Adipocyte (in vitro differentiated cells): Measurements from ENCODE around the gene DCK.

Source experiments
- DNase-seq: peaks from one replicate; pipeline ENCODE4 v3.0.0-alpha.2; 2015; ENCODE audit warnings: low read depth
- H3K27me3 ChIP-seq: replicated peaks from 2 replicates; pipeline ENCODE4 v1.7.0; 2013; ENCODE audit warnings: mild to moderate bottlenecking, low read length, moderate library complexity; ENCODE audit not compliant: control insufficient read depth, insufficient read depth
- H3K36me3 ChIP-seq: 2 replicates; pipeline ENCODE4 v1.7.0; 2013; ENCODE audit warnings: low read length, mild to moderate bottlenecking, moderate library complexity; ENCODE audit not compliant: control insufficient read depth, insufficient read depth, severe bottlenecking
- H3K4me1 ChIP-seq: 2 replicates; pipeline ENCODE4 v1.7.0; 2013; ENCODE audit warnings: mild to moderate bottlenecking, low read length, moderate library complexity; ENCODE audit not compliant: control insufficient read depth, insufficient read depth
- H3K4me3 ChIP-seq: 2 replicates; pipeline ENCODE4 v1.7.0; 2013; ENCODE audit warnings: mild to moderate bottlenecking, low read length, moderate library complexity
- H3K9ac ChIP-seq: 2 replicates; pipeline ENCODE4 v1.7.0; 2013; ENCODE audit warnings: mild to moderate bottlenecking, low read length, moderate library complexity
- H3K9me3 ChIP-seq: 2 replicates; pipeline ENCODE4 v1.7.0; 2013; ENCODE audit warnings: mild to moderate bottlenecking, low read length, moderate library complexity; ENCODE audit not compliant: control insufficient read depth

The DCK gene

DNA sequence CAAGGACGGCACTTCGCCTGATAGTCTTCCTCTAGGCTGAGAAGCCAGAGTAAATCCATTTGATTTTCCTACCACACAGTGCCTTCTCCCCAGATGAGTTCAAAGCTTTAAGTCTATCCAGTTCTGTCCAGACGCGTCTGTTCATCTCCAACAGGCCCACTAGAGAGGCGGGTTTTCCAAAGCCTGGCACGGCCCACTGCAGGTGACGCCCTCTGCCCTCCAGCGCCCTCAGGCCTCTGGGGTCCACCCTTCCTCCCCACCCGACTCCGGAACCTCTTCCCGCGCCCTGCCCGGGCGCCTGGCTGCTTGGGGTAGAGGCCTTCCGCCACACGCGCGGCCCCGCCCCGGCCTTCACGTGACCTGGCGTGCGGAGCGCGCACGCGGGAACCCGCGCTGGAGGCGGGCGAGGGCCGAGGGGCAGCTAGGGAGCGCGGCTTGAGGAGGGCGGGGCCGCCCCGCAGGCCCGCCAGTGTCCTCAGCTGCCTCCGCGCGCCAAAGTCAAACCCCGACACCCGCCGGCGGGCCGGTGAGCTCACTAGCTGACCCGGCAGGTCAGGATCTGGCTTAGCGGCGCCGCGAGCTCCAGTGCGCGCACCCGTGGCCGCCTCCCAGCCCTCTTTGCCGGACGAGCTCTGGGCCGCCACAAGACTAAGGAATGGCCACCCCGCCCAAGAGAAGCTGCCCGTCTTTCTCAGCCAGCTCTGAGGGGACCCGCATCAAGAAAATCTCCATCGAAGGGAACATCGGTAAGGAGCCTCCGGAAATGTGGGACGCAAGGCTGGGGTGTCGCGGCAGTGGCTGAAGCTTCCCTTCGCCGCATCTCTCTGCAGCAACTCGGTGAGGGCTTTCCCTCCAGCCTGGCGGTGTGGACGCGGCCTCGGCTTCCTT lies at the start of gene DCK:
TSS of gene DCK (plus strand) at position 469 of the 888 bp plus-strand sequence. CDS start at position 656, 187 bp downstream.
- Histone ChIP-seq H3K4me3 (peak within 1 kb of the TSS; percentile 93), H3K9ac (peak within 1 kb of the TSS; percentile 95), H3K9me3 (no peaks in the 10 kb centered on the region), H3K4me1 (peaks cover 12% of the 10 kb centered on the region), H3K36me3 (no peaks in the 10 kb centered on the region), H3K27me3 (no peaks in the 10 kb centered on the region)
- peak; percentile 96 for DNase-seq

DNA sequence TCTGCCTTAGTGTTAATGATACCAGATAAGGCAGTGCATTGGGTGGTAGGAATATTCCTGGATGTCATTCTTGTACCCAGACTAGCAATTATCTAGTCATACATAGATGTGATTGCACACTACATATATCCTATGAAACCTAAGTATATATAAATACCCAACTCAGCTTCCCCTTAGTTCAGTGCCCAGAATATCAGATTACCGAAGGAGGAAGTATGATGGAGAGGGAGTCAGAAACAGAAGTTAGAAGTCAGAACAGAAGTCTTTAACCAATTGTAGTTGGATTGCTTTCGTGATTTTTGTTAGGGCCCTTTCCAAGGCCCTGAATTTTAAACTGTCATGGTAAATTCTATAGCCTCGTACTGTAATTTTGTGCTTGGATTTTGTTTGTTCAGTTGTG lies 48.4 kb upstream of the DCK start:
- peak; percentile 25 for DNase-seq
- Histone ChIP-seq H3K9ac (no peak overlapping the region), H3K4me3 (no peak overlapping the region), H3K9me3 (no peaks in the 10 kb centered on the region), H3K36me3 (no peaks in the 10 kb centered on the region), H3K27me3 (no peaks in the 10 kb centered on the region), H3K4me1 (no peaks in the 10 kb centered on the region)

DNA sequence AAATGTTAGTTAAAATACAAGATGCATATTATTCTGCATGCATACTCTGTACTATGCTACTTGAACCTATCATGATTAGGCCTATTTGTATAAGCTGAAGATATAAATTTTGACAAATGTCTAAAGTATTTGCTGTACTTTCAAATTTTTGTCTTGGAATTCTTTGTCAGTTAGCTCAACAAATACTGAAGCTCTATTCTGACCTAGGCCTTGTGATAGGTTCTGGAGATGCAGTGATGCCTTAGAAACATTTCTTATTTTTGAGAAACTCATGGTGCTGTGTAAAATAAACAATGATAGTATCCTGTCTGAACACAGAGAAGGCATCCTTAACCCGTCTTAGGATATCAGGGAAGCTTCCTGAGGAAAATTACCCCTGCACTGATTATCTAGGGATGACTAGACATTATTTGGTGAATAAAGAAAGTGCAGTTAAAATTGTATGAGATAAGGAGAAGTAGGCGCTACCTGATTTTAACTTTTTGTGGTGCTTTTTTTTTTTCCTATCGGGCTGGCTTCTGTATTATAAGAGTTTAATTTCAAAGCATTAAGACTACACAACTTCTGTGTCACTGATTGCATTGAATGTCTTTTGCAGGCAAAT lies 47.9 kb upstream of the DCK start:
- Histone ChIP-seq H3K9me3 (no peaks in the 10 kb centered on the region), H3K9ac (no peak overlapping the region), H3K27me3 (no peaks in the 10 kb centered on the region), H3K4me3 (no peak overlapping the region), H3K4me1 (no peaks in the 10 kb centered on the region), H3K36me3 (no peaks in the 10 kb centered on the region)
- DNase-seq, result peak; percentile 37

DNA sequence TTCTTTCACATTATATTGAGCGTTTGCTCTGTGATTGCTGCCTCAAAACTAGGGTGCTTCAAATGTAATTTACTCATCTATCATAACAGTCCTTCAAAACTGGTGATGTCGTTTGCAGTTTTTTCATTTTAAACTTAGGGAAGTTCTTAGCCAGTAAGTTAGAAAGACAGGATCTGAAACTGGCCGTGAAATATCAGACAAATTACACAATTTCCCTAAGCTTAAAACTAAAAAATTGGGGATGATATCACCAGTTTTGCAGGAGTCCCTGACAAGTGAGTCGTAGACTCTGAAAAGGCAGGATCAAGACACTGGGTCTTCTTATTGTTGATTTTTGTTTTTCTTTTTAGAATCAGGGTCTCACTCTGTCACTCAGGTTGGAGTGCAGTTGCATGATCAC lies 46.5 kb upstream of the DCK start:
- Histone ChIP-seq H3K9me3 (no peaks in the 10 kb centered on the region), H3K4me3 (no peak overlapping the region), H3K36me3 (no peaks in the 10 kb centered on the region), H3K4me1 (no peaks in the 10 kb centered on the region), H3K9ac (no peak overlapping the region), H3K27me3 (no peaks in the 10 kb centered on the region)
- peak; percentile 3 for DNase-seq

DNA sequence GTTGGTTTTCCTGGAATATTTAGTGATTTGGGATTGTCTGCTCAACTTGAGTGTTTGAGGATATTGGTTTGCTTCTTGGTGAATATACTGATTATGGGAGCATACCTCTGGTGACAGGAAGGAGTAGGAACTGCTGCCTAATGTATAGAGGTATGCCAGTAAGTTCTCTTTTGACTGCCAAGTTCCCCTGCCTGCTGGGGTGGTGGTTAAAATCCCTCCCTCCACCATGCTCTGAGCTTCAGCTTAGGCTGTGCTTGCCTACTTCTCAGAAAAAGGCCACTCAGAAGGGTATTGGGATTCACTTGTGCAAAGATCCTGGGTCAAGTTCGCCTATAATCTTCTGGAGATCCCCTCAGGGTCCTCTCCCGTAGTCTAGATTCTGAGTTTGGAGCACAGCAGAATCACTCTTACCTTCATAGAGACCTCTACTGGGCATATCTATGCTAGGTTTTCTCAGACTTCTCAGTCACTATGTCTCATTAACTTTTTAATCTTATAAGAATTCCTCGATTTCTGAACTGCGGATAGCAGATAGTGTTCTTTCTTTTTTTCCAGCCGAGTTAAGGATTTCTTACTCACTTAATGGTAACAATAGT lies 44.7 kb upstream of the DCK start:
- no peaks in the 10 kb centered on the region for H3K9me3 ChIP-seq
- no peaks in the 10 kb centered on the region for H3K36me3 ChIP-seq
- H3K4me3 ChIP-seq, result no peak overlapping the region
- DNase-seq, result no peak
- no peaks in the 10 kb centered on the region for H3K4me1 ChIP-seq
- H3K9ac ChIP-seq, result no peak overlapping the region
- no peaks in the 10 kb centered on the region for H3K27me3 ChIP-seq

DNA sequence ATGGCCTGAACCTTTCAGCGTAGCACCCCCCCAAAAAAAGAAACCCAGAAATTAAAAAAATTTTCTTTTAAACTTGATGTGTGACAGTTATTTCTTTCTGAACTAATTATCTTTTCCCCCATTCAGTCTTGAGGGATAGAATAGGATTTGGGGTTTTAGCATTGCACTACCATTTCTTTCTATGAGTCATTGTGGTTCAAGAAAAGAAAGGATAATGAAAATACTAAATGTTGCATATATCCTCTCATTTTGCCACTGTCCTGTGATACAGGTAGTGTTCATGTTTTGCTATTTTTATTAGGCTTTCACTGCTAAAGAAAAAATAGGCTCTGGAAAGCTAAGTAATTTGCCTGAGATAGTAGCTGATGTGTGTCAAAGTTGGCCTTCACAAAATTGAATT lies 39.4 kb upstream of the DCK start:
- DNase-seq, result no peak
- no peaks in the 10 kb centered on the region for H3K9me3 ChIP-seq

DNA sequence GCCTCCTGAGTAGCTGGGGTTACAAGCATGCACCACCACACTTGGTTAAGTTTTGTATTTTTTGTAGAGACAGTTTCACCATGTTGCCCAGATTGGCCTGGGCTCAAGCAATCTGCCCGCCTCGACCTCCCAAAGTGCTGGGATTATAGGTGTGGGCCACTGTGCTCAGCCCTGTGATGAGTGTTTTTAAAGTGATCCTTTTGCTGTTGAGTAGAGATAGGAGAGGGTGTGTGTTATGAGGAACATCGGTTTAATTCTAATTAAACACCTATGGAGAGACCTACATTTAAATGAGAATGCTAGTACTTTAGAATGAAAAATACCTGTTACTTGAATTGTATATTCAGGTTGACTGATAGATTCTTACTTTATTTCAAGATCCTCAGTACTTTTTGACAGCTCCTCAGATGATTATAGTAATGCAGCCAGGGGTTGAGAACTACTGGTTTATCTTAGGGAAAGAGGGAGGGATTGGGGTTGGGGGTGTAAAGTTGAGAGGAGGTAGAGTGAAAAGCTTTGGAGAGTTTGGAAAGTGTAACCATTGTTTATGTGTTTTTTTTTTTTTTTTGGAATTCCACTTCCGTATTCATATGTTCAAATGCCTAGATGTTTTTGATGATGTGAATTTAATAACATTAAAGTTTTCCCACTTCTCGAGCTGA lies 36.8 kb upstream of the DCK start:
- Histone ChIP-seq H3K9ac (no peak overlapping the region), H3K36me3 (peaks cover 15% of the 10 kb centered on the region), H3K4me3 (no peak overlapping the region), H3K9me3 (no peaks in the 10 kb centered on the region), H3K27me3 (no peaks in the 10 kb centered on the region), H3K4me1 (peaks cover 13% of the 10 kb centered on the region)
- no peak for DNase-seq

More for the DNA sequence above, 39.4 kb upstream of the DCK start:
- peaks cover 9% of the 10 kb centered on the region for H3K4me1 ChIP-seq
- H3K9ac ChIP-seq, result no peak overlapping the region
- no peak overlapping the region for H3K4me3 ChIP-seq
- no peaks in the 10 kb centered on the region for H3K27me3 ChIP-seq
- no peaks in the 10 kb centered on the region for H3K36me3 ChIP-seq

DNA sequence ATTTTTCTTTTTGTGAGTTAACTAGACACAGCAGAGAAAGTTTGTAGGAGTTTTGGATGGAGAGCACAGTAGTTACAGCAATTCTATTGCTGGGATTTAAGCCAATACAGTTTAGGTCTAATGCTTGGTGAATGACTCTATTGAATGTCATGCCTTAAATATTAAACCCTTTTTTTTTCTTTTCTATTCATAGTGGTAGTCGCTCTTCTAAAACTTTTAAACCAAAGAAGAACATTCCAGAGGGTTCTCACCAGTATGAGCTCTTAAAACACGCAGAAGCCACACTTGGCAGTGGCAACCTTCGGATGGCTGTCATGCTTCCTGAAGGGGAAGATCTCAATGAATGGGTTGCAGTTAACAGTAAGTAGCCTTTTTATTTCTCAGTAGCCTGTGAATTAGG lies 34.8 kb upstream of the DCK start:
- H3K9ac ChIP-seq, result no peak overlapping the region
- H3K27me3 ChIP-seq, result no peaks in the 10 kb centered on the region
- DNase-seq, result peak; percentile 68
- H3K9me3 ChIP-seq, result no peaks in the 10 kb centered on the region
- peaks cover 13% of the 10 kb centered on the region for H3K4me1 ChIP-seq
- H3K36me3 ChIP-seq, result peaks cover 18% of the 10 kb centered on the region
- H3K4me3 ChIP-seq, result no peak overlapping the region

DNA sequence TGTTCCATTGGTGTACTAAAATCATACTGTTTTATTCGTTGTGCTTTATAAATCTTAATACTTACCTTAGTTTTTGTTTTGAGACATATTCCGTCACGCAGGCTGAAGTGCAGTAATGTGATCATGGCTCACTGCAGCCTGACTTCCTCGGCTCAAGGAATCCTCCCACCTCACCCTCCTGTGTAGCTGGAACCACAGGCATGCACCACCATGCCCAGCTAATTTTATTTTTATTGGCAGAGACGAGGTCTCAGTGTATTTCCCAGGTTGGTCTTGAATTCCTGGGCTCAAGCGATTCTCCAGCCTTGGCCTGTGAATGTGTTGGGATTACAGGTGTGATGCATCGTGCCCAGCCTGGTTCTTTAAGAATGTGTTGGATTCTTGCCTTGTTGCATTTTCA lies 24.4 kb upstream of the DCK start:
- Histone ChIP-seq H3K27me3 (no peaks in the 10 kb centered on the region), H3K9ac (no peak overlapping the region), H3K36me3 (peaks cover 29% of the 10 kb centered on the region), H3K4me1 (no peaks in the 10 kb centered on the region), H3K4me3 (no peak overlapping the region), H3K9me3 (no peaks in the 10 kb centered on the region)
- peak; percentile 5 for DNase-seq

DNA sequence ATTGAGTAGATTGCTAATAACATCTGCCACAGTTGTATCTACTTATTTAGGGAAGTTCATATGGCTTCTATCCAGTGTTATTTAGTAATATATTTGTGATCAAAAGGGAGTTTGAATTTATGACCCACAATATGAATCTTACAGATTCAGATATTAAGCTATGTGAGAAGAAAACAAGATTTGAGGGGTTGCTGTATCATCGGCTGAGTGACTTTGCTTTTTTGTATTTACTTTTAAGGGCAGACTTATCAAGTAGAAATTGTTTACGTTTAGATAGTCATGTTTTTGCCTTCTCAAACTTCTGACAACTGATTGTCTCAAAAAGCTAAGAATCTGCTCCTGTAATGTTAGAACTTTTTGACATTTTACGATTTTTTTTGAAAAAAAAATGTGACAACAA lies 17.2 kb upstream of the DCK start:
- H3K4me1 ChIP-seq, result no peaks in the 10 kb centered on the region
- H3K27me3 ChIP-seq, result no peaks in the 10 kb centered on the region
- no peak overlapping the region for H3K9ac ChIP-seq
- DNase-seq, result no peak
- H3K9me3 ChIP-seq, result no peaks in the 10 kb centered on the region
- no peak overlapping the region for H3K4me3 ChIP-seq
- peaks cover 37% of the 10 kb centered on the region for H3K36me3 ChIP-seq

DNA sequence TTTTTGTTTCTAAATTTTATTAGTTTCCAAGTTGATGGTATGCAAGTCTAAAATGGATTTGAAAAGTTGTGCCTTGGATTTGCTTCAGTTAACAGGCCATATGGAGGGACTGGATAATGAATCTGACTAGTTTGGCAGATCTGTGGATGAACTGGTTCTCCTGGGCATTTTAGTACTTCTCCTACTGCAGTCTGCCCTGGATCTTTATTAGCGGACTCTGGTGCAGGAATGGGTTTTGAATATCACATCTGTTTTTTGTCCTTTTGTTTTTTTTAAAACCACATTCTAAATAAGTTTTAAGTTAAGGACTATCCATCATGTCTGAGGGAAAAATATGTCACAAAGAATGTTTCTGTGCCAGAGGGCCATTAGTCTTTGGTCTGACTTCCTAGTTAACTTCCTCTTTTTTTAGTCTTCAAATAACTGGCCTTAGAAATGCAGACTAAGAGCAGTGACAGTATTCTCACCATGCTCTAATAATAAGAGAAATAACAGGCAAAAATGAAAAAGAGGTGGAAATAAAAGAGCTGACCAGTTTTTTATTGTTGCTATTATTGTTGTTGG lies 13.9 kb upstream of the DCK start:
- Histone ChIP-seq H3K36me3 (peaks cover 27% of the 10 kb centered on the region), H3K4me1 (no peaks in the 10 kb centered on the region), H3K9ac (no peak overlapping the region), H3K27me3 (no peaks in the 10 kb centered on the region), H3K9me3 (no peaks in the 10 kb centered on the region), H3K4me3 (no peak overlapping the region)
- no peak for DNase-seq
